IPS DF 6.9 (cell line): ENCODE results near the gene ASCL2.

Source experiments
- DNase-seq: peaks from one replicate; pipeline ENCODE4 v3.0.0-alpha.2; 2013; ENCODE audit warnings: low read depth, low spot score
- H3K27ac ChIP-seq: one replicate; pipeline ENCODE4 v1.5.1; 2013; ENCODE audit warnings: low read length, control low read depth
- H3K27me3 ChIP-seq: 2 replicates; pipeline ENCODE4 v1.6.1; 2013; ENCODE audit warnings: mild to moderate bottlenecking, low read length; ENCODE audit not compliant: control insufficient read depth, insufficient read depth
- H3K36me3 ChIP-seq: 2 replicates; pipeline ENCODE4 v1.6.1; 2013; ENCODE audit warnings: low read length; ENCODE audit not compliant: control insufficient read depth, insufficient read depth
- H3K4me1 ChIP-seq: 2 replicates; pipeline ENCODE4 v1.6.1; 2013; ENCODE audit warnings: low read length; ENCODE audit not compliant: control insufficient read depth, insufficient read depth
- H3K4me3 ChIP-seq: 2 replicates; pipeline ENCODE4 v1.5.1; 2013; ENCODE audit warnings: mild to moderate bottlenecking, low read length
- H3K9me3 ChIP-seq: 2 replicates; pipeline ENCODE4 v1.6.1; 2013; ENCODE audit warnings: low read length, inconsistent platforms; ENCODE audit not compliant: control insufficient read depth, insufficient read depth
- WGBS: extraction: QIAGEN DNeasy Blood & Tissue Kit; methylation state at CpG from one replicate; pipeline ENCODE4 v1.1.7; 2013; ENCODE audit warnings: mixed read lengths, missing lambda C conversion rate; ENCODE audit not compliant: insufficient read length, insufficient coverage; 5-methylcytosine and 5-hydroxymethylcytosine counted together

ASCL2 gene

DNA sequence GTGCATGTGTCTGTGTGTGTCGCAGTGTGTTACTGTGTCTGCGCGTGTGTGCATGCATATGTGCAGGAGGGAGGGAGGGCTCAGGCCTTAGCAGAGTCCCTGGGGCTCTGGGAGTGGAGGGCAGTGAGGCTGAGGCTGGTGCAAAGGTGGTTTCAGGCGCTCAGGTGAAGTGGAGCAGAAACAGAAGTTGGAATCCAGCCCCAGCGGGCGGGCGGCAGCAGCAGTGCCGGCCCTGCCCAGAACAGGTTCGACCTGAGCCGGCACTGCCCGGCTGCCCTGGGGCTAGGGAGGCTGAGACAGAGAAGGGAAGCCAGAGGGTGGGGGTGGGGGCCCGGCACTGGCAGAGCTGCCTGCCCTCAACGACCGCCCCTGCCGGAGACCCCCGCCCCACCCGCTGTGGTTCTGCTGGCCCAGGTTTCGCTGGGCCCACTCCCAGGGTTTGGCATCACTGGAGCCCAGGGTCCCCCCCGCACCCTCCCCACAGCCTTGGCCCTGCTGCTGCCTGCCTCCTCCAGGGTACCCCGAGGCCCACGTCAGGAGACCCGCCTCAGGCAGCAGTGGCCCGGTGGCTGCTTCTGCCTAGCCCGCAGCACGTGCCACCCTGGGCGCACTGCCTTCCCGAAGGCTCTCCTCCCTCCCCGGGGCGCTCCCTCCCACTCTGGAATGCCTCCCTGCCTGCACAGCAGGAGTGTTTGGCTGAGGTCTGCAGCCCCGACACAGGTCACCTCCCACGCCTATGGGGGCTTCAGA lies 13.3 kb downstream of the ASCL2 start:
- DNase-seq, result no peak
- peaks cover 2% of the 10 kb centered on the region; the same call in 1 of the 2 replicates for H3K4me1 ChIP-seq
- H3K4me3 ChIP-seq, result no peak overlapping the region
- H3K27ac ChIP-seq, result no peak overlapping the region
- no CpG with 5 or more reads among the region's 31 CpGs for WGBS
- H3K27me3 ChIP-seq, result no peaks in the 10 kb centered on the region; the same call in 1 of the 2 replicates
- H3K9me3 ChIP-seq, result no peaks in the 10 kb centered on the region
- H3K36me3 ChIP-seq, result no peaks in the 10 kb centered on the region

GRCh38 chr11:2256293-2256913 lies 14.0 kb downstream of the ASCL2 start:
- no CpG with 5 or more reads among the region's 14 CpGs for WGBS
- H3K27me3 ChIP-seq, result no peaks in the 10 kb centered on the region; the same call in 1 of the 2 replicates
- H3K36me3 ChIP-seq, result no peaks in the 10 kb centered on the region
- H3K9me3 ChIP-seq, result no peaks in the 10 kb centered on the region
- H3K27ac ChIP-seq, result no peak overlapping the region
- no peak overlapping the region for H3K4me3 ChIP-seq
- peaks cover 2% of the 10 kb centered on the region; the same call in 1 of the 2 replicates for H3K4me1 ChIP-seq
- DNase-seq, result no peak

- WGBS, result no CpG with 5 or more reads among the region's 6 CpGs
- H3K36me3 ChIP-seq, result no peaks in the 10 kb centered on the region
- H3K4me3 ChIP-seq, result no peak overlapping the region
- H3K4me1 ChIP-seq, result no peaks in the 10 kb centered on the region
- H3K27me3 ChIP-seq, result 0 out of 2 replicates have a peak, but pooled peaks cover 1% of the 10 kb centered on the region
- no peaks in the 10 kb centered on the region for H3K9me3 ChIP-seq
- no peak for DNase-seq
- H3K27ac ChIP-seq, result no peak overlapping the region
Observed at GRCh38 chr11:2252018-2252417, 18.4 kb downstream of the ASCL2 start.

DNA sequence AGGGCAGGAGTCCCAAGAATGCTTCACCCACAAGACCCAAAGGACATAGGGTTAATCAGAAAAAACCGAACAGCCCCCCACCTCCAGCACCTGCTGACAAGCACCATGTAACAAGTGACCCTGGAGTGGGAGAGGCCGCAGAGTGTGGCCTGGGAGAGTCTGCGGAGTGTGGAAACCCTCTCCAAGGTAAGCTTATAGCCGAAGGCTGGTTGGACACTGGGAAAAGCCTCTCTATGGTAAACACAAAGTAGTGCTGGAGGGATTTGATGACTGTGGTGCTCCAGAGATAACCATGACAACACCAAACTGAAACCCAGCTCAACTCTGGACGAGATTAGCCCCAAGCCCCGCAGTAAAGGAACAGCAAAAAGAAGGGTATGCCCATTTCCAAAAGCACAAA lies 19.2 kb downstream of the ASCL2 start:
- 0 out of 2 replicates have a peak, but pooled peaks cover 1% of the 10 kb centered on the region for H3K27me3 ChIP-seq
- WGBS, result no CpG with 5 or more reads among the region's 6 CpGs
- no peaks in the 10 kb centered on the region for H3K9me3 ChIP-seq
- H3K36me3 ChIP-seq, result no peaks in the 10 kb centered on the region
- H3K4me1 ChIP-seq, result no peaks in the 10 kb centered on the region
- DNase-seq, result no peak
- no peak overlapping the region for H3K27ac ChIP-seq
- H3K4me3 ChIP-seq, result no peak overlapping the region

- WGBS, result no CpG with 5 or more reads among the region's 8 CpGs
- no peak for DNase-seq
Observed at GRCh38 chr11:2250485-2250884, 19.9 kb downstream of the ASCL2 start.

DNA sequence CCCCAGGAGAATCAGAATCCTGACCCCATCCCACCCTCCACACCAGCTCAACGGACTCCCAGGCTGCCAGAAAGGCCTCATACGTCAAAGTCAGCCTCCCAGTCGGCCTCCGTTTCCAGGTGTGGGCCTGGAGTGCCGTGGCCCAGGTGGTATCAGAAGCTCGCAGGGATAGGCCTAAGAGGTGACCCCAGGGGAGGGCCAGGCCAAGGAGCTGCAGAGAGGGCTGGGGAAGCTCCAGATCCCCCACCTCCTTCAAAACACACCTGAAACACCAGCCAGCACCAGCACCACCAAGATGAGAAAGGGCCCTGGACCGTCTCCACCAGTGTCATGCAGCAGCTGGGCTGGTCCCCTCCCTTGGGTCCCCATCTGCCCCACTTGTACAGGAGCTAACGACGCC lies 20.3 kb downstream of the ASCL2 start:
- H3K4me3 ChIP-seq, result no peak overlapping the region
- no peaks in the 10 kb centered on the region for H3K4me1 ChIP-seq
- 0 out of 2 replicates have a peak, but pooled peaks cover 1% of the 10 kb centered on the region for H3K27me3 ChIP-seq
- no peaks in the 10 kb centered on the region for H3K36me3 ChIP-seq
- no CpG with 5 or more reads among the region's 9 CpGs for WGBS
- H3K9me3 ChIP-seq, result no peaks in the 10 kb centered on the region
- DNase-seq, result no peak
- no peak overlapping the region for H3K27ac ChIP-seq

More at GRCh38 chr11:2250485-2250884, 19.9 kb downstream of the ASCL2 start:
- Histone ChIP-seq H3K27ac (no peak overlapping the region), H3K9me3 (no peaks in the 10 kb centered on the region), H3K4me3 (no peak overlapping the region), H3K4me1 (no peaks in the 10 kb centered on the region), H3K27me3 (0 out of 2 replicates have a peak, but pooled peaks cover 1% of the 10 kb centered on the region), H3K36me3 (no peaks in the 10 kb centered on the region)

DNA sequence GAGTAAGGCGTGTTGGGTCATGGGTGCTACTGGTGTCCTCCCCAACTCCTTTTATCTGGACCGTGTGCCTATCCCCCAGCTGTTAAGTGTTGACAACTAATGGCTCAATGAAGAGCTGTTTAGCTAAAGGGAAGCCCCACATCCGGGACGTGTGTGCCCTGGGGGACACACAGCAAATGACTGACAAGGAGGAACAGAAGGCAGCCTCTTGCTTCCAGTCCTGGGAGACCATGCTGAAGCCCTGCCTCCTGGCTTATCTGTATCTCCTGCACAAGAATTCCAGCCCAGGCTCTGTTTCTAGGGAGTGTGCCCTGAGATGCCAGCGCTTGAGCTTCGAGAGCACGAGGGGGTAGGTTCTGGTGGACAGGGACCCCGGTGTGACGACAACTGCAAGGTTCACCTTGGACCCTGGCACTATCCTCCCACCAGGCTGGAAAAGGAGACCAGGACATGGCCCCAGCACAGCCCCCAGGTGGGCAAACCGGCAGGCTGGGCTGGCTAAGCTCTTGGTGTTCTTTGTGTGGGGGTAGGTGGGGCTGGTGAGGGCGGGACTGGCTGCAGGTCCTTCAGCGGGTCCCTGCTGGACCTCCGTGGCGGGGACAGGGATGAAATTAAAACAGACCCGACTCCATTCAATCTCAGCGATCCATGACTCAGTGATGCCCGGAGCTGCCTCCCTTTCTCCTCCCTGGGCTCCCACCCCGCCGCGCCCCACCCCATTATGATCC lies 21.0 kb downstream of the ASCL2 start:
- no peaks in the 10 kb centered on the region for H3K36me3 ChIP-seq
- H3K27ac ChIP-seq, result no peak overlapping the region
- no peak for DNase-seq
- H3K4me3 ChIP-seq, result no peak overlapping the region
- no peaks in the 10 kb centered on the region for H3K4me1 ChIP-seq
- WGBS, result no CpG with 5 or more reads among the region's 20 CpGs
- no peaks in the 10 kb centered on the region for H3K9me3 ChIP-seq
- 0 out of 2 replicates have a peak, but pooled peaks cover 1% of the 10 kb centered on the region for H3K27me3 ChIP-seq

DNA sequence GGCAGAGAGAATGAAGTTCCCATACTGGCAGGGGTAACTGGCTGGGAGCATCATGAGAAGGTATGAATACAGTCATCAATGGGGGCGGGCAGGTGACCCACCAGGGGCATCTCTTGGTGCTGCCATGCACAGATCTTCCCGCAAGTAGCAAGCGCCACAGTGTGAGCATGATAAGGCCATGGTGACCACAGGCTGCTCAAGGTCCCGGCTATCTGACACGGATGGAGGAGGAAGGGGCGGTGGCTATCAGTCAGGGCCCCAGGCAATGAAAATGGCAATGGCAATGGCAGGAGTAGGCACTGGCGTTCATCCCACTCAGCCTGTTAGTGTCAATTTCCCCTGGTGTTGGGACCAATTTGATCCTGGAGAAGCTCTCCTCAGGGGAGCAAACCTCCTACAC lies 21.6 kb downstream of the ASCL2 start:
- Histone ChIP-seq H3K4me3 (no peak overlapping the region), H3K4me1 (no peaks in the 10 kb centered on the region), H3K9me3 (no peaks in the 10 kb centered on the region), H3K27me3 (0 out of 2 replicates have a peak, but pooled peaks cover 1% of the 10 kb centered on the region), H3K36me3 (no peaks in the 10 kb centered on the region), H3K27ac (no peak overlapping the region)
- no peak for DNase-seq
- no CpG with 5 or more reads among the region's 7 CpGs for WGBS

- no peaks in the 10 kb centered on the region for H3K9me3 ChIP-seq
- no CpG with 5 or more reads among the region's 11 CpGs for whole genome bisulfite sequencing
- H3K4me3 ChIP-seq, result no peak overlapping the region
- DNase-seq, result no peak
- H3K27me3 ChIP-seq, result 0 out of 2 replicates have a peak, but pooled peaks cover 1% of the 10 kb centered on the region
- no peak overlapping the region for H3K27ac ChIP-seq
- no peaks in the 10 kb centered on the region for H3K4me1 ChIP-seq
- no peaks in the 10 kb centered on the region for H3K36me3 ChIP-seq
Observed at GRCh38 chr11:2248242-2248641, 22.1 kb downstream of the ASCL2 start.

DNA sequence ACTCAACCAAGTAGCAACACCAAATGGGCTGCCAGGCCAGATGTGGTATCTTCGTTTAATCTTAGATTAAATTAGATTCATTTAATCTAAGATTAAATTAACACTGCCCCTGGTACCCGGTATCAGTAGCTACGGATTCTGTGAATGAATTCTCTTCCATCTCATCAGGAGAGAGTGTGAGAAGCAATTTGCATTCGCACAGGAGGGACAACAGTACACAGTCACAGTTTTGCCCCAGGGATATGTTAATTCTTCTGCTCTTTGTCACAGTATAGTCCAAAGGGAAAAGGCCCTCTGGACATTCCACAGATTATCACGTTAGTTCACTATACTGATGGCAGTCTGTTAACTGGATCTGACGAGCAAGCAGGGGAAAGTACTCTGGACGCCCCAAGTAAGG lies 22.9 kb downstream of the ASCL2 start:
- no CpG with 5 or more reads among the region's 7 CpGs for WGBS
- Histone ChIP-seq H3K9me3 (no peaks in the 10 kb centered on the region), H3K36me3 (no peaks in the 10 kb centered on the region), H3K27ac (no peak overlapping the region), H3K4me3 (no peak overlapping the region), H3K27me3 (0 out of 2 replicates have a peak, but pooled peaks cover 1% of the 10 kb centered on the region), H3K4me1 (no peaks in the 10 kb centered on the region)
- DNase-seq, result no peak
